Hepatocyte (in vitro differentiated cells): Measurements from ENCODE around the gene ATP5F1D.

ENCODE experiments used
- EZH2 ChIP-seq: fragments of 200-600 bp; sonication (generic); IDR thresholded peaks from 2 replicates; pipeline ENCODE4 v1.6.1; 2016; ENCODE audit warnings: antibody characterized with exemption, mild to moderate bottlenecking, borderline replicate concordance
- EZH2phosphoT487 ChIP-seq: fragments of 200-600 bp; sonication (generic); IDR thresholded peaks from one replicate; pipeline ENCODE4 v1.6.1; 2018; ENCODE audit warnings: antibody characterized with exemption, mild to moderate bottlenecking, low read depth, moderate library complexity; ENCODE audit not compliant: unreplicated experiment, severe bottlenecking
- TF ChIP-seq, protein P1 (sequence below): fragments of 200-600 bp; sonication (generic); IDR thresholded peaks from 2 replicates; pipeline ENCODE4 v1.5.1; 2016; ENCODE audit warnings: antibody characterized with exemption, mild to moderate bottlenecking; ENCODE audit not compliant: poor library complexity

- TF ChIP-seq, protein P1, sequence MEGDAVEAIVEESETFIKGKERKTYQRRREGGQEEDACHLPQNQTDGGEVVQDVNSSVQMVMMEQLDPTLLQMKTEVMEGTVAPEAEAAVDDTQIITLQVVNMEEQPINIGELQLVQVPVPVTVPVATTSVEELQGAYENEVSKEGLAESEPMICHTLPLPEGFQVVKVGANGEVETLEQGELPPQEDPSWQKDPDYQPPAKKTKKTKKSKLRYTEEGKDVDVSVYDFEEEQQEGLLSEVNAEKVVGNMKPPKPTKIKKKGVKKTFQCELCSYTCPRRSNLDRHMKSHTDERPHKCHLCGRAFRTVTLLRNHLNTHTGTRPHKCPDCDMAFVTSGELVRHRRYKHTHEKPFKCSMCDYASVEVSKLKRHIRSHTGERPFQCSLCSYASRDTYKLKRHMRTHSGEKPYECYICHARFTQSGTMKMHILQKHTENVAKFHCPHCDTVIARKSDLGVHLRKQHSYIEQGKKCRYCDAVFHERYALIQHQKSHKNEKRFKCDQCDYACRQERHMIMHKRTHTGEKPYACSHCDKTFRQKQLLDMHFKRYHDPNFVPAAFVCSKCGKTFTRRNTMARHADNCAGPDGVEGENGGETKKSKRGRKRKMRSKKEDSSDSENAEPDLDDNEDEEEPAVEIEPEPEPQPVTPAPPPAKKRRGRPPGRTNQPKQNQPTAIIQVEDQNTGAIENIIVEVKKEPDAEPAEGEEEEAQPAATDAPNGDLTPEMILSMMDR = no peak
- TF ChIP-seq EZH2 (no peak), EZH2phosphoT487 (no peak)
Measured at GRCh38 chr19:1268226-1269064, 26.9 kb downstream of the ATP5F1D start.
